Left hindlimb (tissue), 1 donor: Measurements from ENCODE around the gene DYNC1H1.

ENCODE experiments used
- DNase-seq: peaks from one replicate; pipeline ENCODE4 v3.0.0-alpha.2; 2018

DYNC1H1 gene

DNA sequence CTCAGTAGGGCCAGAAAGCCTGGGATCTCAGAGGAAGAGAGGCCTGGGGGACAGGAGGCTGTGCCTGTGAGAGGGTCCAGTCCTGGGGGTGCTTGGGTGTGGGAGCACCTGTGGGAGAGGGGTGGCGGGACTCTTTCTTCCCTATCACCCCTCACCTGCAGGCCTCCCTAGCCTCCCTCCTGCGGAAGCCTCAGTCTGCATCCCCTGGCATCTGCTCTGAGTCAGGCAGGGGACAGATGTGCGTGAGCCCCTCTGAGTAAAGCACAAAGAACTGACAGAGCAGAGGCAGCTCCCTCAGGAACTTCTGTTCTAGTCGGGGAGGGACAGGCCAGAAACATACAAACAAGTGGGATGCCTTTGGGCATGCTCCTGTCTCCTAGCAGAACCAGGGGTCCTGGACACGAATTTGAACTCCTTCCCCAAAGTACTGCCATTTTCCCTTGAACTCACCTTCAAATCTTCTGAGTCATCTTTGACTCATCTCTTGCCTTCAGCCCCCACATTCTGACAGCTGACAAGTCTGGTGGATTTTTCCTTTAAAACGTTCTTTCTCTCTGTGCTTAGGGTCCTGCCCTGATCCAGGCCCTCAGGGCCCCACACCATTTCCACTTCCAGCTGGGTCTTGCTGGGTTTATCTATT, 131.0 kb downstream of the DYNC1H1 start:
- DNase-seq, result no peak

GRCh38 chr14:102095871-102096568, 131.6 kb downstream of the DYNC1H1 start:
- no peak for DNase-seq

GRCh38 chr14:102096569-102097188, 132.3 kb downstream of the DYNC1H1 start:
- DNase-seq, result peak; percentile 84

DNA sequence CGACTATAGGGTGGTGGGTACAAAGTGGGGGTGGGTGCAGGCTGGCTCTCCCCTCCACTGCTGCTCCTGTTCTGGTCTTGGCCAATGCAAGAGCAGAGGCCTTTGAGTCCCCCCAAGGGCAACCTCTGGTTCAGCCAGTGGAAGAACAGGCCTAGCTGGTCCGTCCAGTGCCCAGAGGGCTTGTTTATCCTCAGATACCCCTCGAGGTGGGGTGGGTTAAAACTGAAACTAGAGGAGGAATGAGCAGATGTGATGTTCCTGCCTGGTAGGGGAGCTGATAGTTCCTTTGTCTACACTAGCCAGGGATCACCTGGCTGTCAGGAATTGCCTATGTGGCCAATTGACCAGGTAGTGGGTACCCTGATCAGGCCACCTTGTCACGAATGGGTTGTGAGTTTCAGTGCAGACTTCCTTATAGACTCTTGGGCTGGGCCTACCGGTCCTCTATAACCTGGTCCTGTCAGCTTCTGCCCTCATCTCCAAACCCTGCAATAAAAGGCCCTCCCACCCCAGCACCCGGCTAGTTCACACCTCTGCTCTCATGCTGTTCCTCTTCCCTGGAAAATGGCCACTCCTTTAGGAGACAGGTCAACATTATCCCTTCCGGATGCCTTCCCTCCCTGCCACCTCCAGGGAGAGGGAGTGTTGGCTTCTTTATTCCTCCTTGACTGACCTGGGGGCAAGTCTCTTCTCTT, 133.2 kb downstream of the DYNC1H1 start:
- no peak for DNase-seq

DNA sequence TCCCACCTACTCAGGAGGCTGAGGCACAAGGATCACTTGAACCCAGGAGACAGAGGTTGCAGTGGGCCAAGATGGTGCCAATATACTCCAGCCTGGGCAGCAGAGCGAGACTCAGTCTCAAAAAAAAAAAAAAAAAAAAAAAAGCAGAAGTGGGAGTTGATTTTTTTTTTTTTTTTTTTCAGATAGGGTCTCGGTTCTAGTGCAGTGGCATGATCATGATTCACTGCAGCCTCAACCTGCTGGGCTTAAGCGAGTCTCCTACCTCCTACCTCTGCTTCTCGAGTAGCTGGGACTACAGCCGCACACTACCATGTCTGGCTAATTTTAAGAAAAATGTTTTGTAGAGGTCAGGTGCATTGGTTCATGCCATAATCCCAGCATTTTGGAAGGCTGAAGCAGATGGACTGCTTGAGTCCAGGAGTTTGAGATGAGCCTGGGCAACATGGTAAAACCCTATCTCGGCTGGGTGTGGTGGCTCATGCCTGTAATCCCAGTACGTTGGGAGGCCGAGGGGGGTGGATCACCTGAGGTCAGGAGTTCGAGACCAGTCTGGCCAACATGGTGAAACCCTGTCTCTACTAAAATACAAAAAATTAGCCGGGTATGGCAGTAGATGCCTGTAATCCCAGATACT, 138.8 kb downstream of the DYNC1H1 start:
- DNase-seq, result no peak

DNA sequence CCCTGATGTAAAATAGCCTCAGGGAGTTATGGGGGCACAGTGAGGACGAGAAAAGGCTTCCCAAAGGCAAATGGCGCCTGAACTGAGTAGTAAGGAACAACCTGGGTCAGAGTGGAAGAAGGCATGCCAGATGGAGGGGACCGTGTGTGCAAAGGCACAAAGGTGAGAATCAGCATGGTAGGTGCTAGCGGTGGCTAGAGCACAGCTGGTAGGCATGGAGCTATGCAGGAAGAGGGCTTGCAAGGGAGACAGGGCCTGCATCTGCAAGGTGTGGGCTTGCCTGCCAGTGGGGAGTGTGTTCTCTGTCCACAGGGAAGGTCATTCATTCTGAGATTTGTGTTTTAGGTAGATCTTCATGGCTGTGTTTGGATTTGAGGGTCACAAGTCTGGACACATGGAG, 141.0 kb downstream of the DYNC1H1 start:
- DNase-seq, result no peak
